ENCODE measurements around the gene UBE2L5. TPM values are rescaled to one million over a fixed set of nuclear protein-coding genes. Genes with fewer than 3 reads are reported as not detected.
A peak's percentile ranks its signal among the peaks of the same experiment; 100 is the strongest.

UBE2L5 gene
- total RNA-seq, 1 donor from 2014 or later: not detected

DNA sequence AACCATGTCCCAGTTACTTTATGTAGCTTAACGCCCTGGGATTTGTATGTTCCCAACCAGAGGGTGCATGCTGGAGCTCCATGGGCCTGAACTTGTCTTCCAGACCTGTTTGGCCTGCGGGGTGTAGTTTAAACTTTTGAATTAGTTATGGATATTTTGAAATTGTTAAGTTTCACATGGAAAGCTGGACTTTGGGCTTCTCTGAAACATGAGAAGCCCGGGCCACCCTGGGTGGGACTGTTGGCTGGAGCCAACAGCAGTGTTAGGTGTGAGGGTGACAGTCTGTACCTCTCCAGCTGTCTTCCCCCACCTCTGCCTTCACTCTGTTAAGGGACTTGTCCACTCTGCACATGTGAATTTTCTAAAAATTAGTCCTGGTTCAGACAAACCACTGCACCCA lies 1.6 kb downstream of the UBE2L5 start:
- H3K4me3 ChIP-seq (ENCODE audit: low read depth, low read length): no peak overlapping the region
- no peak for DNase-seq (ENCODE audit: low read depth)
- TF ChIP-seq, protein P1, sequence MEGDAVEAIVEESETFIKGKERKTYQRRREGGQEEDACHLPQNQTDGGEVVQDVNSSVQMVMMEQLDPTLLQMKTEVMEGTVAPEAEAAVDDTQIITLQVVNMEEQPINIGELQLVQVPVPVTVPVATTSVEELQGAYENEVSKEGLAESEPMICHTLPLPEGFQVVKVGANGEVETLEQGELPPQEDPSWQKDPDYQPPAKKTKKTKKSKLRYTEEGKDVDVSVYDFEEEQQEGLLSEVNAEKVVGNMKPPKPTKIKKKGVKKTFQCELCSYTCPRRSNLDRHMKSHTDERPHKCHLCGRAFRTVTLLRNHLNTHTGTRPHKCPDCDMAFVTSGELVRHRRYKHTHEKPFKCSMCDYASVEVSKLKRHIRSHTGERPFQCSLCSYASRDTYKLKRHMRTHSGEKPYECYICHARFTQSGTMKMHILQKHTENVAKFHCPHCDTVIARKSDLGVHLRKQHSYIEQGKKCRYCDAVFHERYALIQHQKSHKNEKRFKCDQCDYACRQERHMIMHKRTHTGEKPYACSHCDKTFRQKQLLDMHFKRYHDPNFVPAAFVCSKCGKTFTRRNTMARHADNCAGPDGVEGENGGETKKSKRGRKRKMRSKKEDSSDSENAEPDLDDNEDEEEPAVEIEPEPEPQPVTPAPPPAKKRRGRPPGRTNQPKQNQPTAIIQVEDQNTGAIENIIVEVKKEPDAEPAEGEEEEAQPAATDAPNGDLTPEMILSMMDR (conservative IDR thresholded peaks at IDR 0.05; ENCODE audit: low read depth, low read length): no peak

DNA sequence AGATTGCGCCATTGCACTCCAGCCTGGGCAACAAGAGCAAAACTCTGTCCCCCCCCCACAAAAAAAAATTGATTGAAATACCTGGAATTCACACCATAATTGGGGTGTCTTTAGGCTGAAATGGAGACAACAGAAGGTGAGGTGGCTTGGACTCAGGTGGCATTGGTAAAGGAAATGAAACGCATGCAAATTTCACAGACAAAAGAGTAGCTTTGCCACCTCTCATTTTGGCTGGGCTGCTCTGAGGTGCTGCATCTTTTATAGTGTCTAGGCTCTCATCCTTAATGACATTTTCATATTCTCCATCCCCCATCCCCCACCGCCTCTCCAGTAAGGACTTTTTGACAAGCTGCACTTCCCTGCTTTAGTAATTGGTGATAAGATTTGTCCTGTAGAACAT lies 6.9 kb downstream of the UBE2L5 start:
- DNase-seq (ENCODE audit: low read depth): no peak
- H3K4me3 ChIP-seq (ENCODE audit: low read depth, low read length): no peak overlapping the region
- TF ChIP-seq, protein P1 (conservative IDR thresholded peaks at IDR 0.05; ENCODE audit: low read depth, low read length): no peak

DNA sequence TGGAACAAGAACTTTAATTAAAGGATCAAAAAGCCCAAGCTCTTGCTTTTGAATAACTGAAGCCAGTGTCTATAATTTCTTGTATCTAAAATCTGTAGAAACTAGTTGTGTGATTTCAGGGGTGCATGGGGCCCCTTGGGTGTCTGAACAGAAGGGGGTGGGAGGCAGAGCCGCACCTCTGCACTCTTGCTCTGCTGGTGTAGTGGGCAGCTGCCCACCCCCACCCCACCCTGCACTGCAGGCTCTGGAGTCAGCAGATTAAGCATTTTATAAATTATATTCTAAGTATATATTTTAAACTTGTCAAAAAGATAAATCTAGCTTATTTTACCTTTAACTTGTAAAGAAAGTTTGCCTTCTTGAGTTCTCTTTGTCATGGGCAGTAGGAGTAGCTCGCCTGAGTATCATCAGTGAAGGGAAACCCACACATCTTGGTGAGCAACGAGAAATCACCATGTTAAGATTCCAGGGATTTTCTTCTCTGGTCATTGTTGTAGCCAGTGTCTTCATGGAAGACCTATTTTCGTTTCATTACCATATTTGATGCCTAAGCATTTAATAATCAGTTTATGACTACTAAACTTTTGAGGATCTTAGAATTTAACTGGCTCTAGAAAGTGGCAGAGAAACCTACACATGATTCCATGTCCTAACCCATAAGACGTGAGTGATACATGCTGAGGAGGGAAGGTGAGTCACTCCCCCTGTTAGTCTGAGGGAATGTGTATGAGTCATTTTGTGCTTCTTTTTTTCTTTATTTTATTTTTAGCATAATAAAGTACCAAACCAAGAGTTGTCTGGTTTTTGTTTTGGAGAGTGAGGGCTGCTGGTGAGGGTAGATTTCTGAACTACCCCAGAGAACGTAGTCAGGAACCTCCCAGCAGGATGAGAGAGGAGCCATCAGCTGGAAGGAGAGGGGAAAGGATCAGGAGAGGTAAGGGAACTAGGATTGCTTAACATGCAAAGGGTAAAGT lies 7.7 kb downstream of the UBE2L5 start:
- peak; percentile 79 for DNase-seq (ENCODE audit: low read depth)
- TF ChIP-seq, protein P1 (conservative IDR thresholded peaks at IDR 0.05; ENCODE audit: low read depth, low read length): no peak
- no peak overlapping the region for H3K4me3 ChIP-seq (ENCODE audit: low read depth, low read length)

DNA sequence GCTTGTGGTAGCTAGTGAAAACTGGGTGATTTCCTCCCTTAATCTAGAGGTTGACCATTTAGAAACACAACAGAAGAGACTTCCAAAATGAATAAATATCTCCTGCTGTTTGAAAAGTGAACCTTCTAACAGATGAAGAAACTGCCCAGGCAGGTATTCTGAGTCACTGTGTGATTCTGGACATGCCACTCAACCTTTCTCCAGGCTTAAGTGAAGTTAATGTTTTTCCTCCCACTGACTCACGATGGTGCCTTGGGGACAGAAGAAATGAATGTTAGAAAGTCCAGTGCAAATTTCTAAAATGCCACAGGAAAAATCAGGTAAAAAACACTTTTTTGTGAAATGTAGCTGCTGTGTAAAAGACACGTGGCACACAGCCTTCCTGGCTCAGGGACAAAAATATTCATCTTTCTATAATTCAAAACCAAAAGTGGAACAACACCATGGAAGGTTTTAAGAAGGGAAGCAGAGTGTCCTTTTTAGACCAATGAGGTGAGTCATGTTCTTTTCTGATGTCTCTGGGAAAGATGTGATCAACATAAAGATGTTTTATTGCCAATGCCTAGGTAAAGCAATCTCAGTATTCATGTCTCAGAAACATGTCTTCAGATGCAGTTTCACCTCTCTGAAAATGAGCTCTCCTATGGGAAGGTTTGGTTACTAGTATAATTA lies 9.1 kb downstream of the UBE2L5 start:
- TF ChIP-seq, protein P1 (conservative IDR thresholded peaks at IDR 0.05; ENCODE audit: low read depth, low read length): no peak
- no peak for DNase-seq (ENCODE audit: low read depth)
- no peak overlapping the region for H3K4me3 ChIP-seq (ENCODE audit: low read depth, low read length)

DNA sequence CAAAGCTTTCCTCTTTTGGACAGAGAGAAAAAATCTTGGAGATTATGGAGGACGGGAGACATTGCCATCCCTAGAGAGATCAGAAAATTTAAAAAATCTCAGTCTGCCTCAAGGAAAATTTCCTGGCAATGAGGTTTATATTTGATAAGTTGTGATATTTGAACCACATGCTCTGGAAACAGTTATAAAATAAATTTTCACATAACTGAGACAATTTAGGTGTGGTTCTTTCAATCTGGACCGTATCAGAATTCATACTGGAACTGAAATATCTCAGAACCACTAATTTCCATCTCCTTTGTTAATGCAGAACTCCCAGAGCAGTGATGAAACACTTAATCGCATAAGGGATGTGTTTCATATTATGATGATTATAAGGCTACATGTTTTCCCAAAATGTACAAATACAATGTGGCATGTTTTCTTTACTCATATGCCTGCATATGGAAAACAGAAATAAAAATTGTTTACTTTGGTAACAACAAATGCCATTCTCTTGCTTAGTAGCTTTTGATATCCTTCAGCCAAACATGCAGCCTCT lies 13.7 kb downstream of the UBE2L5 start:
- DNase-seq (ENCODE audit: low read depth): no peak
- no peak overlapping the region for H3K4me3 ChIP-seq (ENCODE audit: low read depth, low read length)
- TF ChIP-seq, protein P1 (conservative IDR thresholded peaks at IDR 0.05; ENCODE audit: low read depth, low read length): no peak

DNA sequence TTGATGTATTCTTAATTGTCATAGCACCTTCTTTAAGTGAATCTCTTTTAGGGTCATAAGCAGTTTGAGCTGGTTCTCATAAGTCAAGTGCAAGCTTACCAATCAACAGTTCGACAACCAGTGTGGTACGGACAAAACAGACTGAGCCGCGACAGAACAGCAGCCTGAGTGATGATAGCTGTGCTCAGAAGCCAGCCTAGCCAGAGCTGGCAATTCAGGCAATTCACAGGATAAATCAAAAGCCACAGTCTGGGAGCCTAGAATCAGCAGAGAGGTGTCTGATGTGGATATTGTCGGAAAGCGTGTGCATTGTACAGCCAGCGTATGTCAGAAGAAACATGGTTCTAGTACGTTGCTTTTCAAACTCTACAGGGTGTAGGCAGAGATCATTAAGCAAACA lies 14.9 kb downstream of the UBE2L5 start:
- no peak overlapping the region for H3K4me3 ChIP-seq (ENCODE audit: low read depth, low read length)
- TF ChIP-seq, protein P1 (conservative IDR thresholded peaks at IDR 0.05; ENCODE audit: low read depth, low read length): no peak
- DNase-seq (ENCODE audit: low read depth): no peak

Measured in epithelial cell of proximal tubule (primary cell).